NCI-H69 (cell line): ENCODE results near the gene CTXND1.
A peak's percentile ranks its signal among the peaks of the same experiment; 100 is the strongest.

ENCODE experiments used
- DNase-seq: peaks from one replicate; lab custom pipeline; 2025; lab: John Stamatoyannopoulos, UW

The CTXND1 gene

GRCh38 chr15:80259942-80260510, 8.0 kb upstream of the CTXND1 start:
- no peak for DNase-seq

DNA sequence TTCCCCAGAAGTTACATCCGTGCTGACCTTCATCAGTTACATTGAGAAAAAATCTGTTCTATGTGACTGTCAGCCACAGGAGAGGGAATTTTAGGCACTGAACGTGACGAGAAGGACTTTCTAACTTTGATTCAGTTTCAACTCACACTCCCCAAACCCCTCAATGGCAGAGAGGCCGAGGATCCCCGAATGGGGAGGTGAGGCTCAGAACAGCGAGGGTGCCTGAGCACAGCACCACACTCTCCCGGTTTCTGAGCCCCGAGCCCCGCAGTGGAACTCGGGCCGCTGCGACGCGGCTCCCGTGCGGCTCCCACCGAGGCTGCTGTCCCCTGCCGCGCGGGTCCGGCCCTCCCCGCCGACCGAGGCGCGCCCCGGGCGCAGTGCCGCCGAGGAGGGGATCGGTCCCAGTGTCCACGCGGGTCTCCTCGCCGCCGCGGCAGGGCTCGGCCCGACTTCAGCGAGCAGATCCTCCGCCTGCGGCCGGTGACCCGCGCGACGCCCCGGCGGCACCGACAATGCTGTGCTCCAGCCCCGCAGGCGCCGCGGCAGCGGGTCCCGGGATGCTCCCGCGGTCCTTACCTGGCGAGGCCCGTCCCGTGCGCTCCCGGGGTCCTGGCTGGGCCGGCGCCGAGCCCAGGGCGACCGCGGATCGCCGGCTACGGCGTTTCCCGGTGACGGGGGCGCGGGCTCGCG, 439 bp downstream of the CTXND1 start:
- DNase-seq = peak; percentile 13

- no peak for DNase-seq
Measured at GRCh38 chr15:80250614-80251427, 1.2 kb downstream of the CTXND1 start.

DNA sequence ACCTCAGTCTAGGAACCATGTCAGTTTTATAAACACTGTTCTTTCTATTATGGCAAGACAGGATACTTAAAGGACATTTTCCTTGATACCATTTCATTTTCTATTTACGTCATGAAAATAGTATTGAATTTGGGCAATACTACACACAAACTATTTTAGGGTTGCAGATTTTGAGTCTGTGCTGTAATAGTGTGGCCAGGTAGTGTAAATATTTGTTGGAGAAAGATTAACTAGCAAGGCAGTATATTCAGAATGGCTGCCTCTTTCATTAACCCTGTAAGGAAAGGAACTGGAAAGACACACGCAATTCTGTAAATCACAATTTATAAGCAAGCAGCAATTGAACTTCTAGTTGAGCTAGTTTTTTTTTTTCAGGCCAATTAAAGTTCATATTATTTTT, 2.0 kb downstream of the CTXND1 start:
- no peak for DNase-seq

DNA sequence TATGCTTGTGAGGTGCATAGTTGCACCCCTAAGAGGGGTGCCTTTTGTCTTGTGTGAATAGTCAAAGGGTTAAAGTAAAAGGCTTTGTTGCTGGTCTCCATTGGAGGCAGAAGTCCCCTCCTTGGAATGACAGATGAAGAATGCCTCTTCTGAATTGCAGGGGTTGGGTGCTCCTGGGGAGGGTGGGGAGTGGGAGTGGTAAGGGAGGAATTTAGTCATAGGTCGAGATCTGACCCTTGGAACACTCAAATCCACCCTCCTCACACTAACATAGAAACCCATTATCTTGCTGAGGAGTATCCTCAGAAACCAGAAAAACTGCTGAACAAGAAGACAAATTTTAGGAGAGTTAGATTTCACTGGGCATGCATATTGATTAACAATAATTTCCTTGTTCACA, 4.7 kb downstream of the CTXND1 start:
- DNase-seq = no peak

DNA sequence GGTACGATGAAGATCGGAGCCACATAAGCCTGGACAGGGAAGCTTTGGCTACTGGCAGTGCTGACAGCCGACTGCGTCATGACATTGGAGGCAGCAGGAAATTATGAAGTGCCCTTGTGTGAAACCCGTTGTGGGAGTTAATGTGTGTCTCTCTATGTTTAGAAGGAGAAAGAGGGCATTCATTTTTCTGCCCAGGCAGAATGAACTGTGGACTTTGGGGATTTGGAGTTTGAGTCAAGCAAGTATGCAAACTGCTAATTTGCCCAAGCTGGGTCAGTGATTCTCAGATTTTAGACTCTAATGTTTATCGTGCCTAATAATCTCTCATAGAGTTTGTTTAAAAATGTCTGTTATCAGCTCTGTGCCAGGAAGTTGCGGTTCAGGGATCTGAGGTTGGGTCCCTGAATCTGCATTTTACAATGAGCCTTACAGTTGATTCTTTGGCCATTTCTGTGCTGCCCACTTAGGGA, 5.6 kb downstream of the CTXND1 start:
- no peak for DNase-seq

GRCh38 chr15:80242802-80243201, 9.2 kb downstream of the CTXND1 start:
- no peak for DNase-seq

DNA sequence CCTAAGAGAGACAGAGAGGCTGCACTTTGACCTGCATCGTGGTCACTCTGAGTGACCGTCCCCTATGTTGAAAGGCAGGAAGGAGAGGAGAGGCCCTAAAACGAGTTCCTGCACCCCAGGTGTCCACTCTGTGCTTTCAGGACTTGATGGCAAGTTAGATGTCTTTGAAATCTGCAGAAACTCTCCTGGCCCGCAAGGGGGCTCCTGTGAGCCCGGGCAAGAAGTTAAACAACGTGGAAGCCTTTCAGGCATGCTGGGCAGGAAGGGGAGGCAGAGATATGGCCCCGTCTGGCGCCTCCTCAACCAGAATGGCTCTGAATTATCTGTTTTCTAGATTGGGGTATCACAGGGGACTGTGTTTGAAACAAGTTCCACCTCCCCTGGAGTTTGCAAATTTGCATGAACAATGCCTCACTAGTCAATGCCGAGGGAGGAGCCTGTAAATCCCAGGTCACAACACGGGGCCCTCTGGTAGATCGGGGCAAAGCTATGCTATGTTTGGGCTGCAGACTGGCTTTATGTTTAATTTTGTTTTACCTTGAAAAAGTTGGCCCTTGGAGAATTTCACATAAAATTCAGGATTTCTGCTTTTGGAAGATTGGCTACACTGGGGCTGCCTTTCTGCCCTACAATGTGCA, 9.8 kb downstream of the CTXND1 start:
- peak; percentile 53 for DNase-seq

GRCh38 chr15:80241508-80241907, 10.5 kb downstream of the CTXND1 start:
- DNase-seq = no peak

DNA sequence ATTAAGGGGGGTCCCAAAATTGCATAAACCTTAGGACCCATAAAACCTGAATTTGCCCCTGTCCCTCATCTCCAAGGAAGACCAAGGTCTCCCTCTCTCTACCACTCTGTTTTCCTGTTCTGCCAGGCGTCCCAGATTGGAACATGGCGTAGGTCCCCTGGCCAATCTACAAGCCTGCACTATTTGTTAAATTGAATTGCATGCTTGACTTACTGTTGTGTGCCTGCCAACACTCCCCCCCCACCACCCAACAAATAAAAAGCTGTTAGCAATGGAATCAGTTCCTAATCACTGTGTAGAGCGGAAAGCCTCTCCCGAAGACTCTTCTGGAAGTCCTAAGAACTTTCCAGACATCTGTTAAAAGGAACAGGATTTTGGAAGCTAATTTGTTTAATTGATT, 11.7 kb downstream of the CTXND1 start:
- DNase-seq = no peak

DNA sequence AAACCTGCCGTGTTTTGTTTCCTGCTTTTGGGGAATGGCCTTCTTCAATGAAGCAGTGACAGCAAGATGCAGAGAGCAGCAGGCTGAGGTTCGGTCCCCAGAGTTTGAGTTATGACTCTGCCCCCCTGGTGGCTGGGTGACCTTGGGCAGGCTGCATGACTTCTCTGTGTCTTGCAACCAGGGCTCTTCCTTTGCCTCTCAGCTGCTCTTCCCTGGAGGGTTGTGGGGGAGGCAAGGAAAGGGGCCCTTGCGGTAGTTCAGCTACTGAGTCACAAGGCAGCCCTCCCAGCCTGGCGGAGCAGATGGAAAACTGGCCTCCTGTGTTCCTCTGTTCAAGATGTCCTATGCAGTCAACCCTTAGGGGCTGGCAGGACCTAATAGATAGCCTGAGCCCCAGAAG, 17.1 kb downstream of the CTXND1 start:
- DNase-seq = peak; percentile 0

DNA sequence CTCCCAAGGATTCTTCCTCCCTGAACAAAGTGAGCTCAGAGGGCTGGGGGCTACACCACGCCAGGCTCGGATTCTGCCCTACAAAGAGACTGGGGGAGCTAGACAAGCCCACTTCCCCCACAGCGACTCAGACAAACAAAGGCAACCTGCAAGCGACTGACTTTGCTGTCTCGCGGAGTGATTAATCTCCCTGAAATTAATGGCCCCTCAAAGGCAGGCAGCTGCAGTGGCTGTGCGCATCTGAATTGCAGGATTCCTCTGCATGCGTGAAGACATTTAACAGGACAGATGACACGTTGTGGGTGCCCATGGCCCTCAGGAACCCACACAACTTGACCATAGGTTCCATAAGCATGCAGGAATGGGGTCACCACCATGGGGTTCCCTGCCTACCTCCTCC, 18.4 kb downstream of the CTXND1 start:
- no peak for DNase-seq

DNA sequence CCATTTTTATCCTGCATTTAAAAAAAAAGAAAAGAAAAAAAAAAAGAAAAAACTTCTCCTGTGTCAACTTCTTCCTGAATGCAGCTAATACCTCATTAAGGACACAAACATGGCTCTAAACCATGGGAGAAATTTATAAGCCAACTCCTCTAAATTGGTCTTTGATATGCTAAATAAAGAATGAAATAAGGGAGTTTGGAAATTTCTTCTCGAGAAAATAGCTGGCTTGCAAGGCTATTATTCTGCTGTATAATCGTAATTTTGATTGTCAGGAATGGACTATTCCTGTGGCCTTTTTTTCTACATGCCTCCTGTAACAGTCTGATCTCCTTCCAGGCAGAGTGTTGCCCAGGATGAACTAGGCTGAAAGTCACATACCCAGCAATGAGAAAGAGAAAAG, 20.6 kb downstream of the CTXND1 start:
- DNase-seq = no peak

- no peak for DNase-seq
Measured at GRCh38 chr15:80228959-80229610, 22.9 kb downstream of the CTXND1 start.

DNA sequence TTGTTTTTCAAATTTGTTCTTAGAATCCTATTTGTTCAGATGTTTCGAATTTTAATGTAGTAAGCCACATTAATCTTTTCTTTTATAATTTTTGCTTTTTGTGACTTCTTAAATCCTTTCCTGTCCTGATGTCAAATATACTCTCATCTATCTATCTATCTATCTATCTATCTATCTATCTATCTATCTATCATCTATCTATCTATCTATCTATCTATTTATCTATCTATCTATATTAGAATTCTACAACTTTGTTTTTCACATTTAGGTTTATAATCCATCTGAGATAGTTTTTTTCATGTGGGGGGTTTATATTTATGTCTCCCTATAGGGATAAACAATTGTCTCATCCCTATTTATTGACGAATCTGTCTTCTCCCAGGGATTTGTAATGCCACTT, 32.1 kb downstream of the CTXND1 start:
- no peak for DNase-seq

DNA sequence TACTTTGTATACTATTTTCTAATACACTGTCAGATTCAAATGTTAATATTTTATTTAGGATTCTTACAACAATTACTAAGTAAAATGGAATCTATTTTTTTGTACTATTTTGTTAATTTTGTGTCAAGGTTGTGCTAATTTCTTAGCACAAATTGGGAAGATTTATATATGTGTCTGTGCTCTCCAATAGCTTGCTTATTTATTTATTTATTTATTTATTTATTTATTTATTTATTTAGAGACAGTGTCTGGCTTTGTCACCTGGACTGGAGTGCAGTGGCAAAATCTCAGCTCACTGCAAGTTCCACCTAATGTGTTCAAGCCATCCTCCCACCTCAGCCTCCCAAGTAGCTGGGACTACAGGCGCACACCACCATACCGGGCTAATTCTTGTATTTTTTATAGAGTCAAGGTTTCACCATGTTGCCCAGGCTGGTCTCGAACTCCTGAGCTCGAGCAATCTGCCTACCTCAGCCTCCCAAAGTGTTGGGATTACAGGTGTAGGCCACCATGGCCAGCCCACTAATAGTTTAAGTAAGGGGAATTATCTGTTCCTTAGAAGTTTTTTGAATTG, 34.6 kb downstream of the CTXND1 start:
- DNase-seq = no peak

- no peak for DNase-seq
Measured at GRCh38 chr15:80216911-80217310, 35.1 kb downstream of the CTXND1 start.

- no peak for DNase-seq
Measured at GRCh38 chr15:80216141-80216540, 35.9 kb downstream of the CTXND1 start.

DNA sequence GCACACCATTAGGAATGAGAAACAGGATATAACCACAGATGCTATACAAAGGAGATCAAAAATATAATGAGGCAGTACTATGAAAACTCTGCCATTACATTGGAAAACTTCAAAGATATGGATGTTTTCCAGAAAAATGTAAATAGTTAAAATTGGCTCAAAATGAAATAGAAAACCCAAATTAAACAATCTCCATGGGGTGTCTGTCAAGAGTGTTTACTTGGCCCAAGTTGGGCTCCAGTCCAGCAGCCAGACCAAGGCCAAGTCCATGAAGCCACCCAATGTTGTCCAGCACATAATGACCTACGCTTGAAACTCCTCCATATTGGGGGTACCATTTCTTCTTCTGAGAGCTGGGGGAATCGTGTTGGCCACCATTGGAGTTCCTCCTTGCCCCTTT, 37.1 kb downstream of the CTXND1 start:
- DNase-seq = no peak

DNA sequence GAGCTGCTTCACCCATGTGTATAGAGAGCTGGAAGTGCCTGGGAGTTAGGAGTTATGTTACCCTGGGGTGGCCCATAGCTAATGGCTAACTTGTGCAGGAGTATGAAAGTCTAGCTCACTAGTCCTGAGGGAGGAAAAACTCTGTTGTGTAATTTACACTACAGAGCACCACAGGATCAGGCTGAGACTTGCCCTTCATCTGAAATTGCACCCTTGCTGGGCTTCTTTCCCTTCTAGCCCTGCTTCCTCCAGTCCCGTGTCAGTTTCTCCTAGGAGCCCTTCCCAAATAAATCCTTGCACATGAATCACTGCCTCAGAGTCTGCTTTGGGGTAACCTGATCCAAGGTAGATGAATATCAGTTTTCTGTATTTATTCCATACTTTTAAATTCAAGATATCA, 40.0 kb downstream of the CTXND1 start:
- no peak for DNase-seq

GRCh38 chr15:80210611-80211573, 41.1 kb downstream of the CTXND1 start:
- no peak for DNase-seq
